HUDEP-2 (cell line): ENCODE measurements around the gene GALNS.

Experiments used
- DNase-seq, 76 experiments: peaks; one replicate each; lab custom pipeline; 2025; ENCODE audit not compliant: unreplicated experiment in 76 of 76; lab: John Stamatoyannopoulos, UW

The GALNS gene

DNA sequence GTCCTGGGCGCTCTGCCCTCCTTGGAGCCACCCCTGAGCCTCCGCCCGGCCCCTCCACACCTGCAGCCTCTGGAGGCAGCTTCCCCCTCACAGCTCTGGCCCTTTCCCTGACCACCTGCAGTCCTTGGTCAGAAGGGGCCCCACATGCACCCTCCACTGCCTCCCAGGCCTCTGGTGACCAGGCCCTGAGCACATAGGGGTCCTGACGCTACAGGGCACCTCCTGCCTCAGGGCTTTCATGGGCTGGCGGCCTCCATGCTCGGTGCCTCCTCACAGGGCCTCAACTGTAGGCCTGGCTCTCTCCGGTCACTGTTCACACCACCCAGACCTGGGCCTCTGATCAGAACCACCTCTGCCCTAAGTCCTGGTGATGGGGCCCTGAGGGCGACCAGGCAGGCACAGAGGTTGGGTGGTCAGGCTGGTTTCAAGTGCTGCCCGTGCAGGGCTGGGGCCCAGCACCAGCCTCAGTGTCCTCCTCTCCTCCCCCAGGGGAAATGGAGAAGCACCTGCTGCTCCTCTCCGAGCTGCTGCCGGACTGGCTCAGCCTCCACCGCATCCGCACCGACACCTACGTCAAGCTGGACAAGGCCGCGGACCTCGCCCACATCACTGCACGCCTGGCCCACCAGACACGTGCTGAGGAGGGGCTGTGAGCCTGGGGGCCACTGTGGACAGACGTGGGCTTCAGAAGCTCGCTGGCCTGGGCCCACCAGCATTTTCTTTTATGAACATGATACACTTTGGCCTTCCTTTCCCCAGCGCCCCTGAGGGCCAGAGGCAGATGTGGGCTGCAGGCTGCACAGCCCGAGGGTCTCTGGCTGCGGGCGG is 48.9 kb downstream of the GALNS start:
- no peak for DNase-seq

DNA sequence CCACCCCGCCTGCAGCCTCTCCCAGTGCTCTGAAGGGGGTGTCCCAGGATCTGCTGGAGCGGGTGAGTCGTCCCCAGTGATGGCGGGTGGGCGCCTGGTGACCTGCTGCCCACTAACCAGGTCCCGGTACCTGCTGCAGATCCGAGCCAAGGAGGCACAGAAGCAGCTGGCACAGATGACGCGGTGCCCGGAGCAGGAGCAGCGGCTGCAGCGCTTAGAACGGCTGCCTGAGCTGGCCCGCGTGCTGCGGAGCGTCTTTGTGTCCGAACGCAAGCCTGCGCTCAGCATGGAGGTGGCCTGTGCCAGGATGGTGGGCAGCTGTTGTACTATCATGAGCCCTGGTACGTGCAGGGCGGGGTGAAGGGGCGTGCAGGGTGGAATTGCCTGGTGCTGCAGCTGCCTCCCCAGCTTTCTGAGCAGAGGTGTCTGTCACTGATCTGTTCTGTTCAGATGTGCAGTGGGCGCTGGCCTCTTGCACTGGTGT is 49.6 kb downstream of the GALNS start:
- DNase-seq: peak in 7 of 76 experiments; percentile 18 to 36 (median 28)

DNA sequence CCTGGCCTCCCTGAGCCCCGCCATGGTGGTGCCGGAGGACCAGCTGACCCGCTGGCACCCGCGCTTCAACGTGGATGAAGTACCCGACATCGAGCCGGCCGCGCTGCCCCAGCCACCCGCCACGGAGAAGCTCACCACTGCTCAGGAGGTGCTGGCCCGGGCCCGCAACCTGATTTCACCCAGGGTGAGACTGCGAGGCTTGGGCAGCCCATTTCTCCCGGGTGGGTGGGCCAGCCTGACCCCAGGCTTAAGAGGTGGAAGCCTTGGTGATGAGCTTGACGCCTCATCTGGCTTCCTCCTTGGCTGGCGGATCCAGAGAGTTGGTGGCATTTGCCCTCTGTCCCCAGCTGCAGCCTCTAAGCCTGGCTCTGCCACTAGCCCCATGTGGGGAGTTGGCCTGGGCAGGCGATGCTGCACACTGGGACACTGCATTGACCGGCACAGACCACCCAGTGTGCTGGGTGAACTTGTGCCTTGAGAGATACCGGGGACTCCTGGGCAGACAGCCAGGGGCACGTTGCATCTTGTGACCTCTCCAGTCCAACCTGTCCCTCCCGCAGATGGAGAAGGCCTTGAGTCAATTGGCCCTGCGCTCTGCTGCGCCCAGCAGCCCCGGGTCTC is 50.1 kb downstream of the GALNS start:
- DNase-seq: peak in 56 of 76 experiments; percentile 25 to 79 (median 48)

DNA sequence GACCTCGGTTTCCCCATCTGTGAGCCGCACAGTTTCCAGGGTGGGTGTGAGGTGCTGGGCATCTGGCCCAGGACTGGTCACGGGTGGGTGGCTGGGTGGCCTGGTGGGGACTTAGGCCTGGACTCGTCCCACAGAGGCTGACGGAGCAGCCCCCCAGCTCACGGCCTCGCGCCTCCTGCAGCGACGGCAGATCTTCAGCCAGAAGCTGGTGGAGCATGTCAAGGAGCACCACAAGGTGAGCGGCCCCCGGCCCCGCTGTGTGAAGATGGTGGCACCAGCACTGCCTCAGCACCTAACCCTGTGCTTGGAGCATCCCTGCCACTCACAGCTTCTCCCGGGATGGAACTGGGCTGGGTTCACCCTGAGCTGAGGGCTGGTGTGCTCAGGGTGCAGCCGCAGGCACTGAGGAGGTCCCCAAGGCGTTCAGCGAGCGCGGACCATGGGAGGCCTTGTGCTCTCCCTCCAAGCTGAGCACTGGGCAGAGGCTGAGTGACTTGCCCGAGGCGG is 50.8 kb downstream of the GALNS start:
- DNase-seq: no peak

DNA sequence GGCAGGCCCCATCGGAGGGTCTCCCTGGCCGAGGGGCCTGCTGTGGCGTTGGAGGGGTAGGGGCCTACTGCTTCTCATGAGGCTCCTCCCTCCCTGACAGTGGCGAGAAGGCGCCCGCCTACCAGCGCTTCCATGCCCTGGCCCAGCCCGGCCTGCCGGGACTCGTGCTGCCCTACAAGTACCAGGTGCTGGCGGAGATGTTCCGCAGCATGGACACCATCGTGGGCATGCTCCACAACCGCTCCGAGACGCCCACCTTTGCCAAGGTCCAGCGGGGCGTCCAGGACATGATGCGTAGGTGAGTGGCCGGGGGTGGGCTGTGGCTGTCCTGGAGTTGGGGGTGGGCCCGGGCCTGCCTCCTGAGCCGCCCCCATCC is 51.4 kb downstream of the GALNS start:
- DNase-seq: no peak

DNA sequence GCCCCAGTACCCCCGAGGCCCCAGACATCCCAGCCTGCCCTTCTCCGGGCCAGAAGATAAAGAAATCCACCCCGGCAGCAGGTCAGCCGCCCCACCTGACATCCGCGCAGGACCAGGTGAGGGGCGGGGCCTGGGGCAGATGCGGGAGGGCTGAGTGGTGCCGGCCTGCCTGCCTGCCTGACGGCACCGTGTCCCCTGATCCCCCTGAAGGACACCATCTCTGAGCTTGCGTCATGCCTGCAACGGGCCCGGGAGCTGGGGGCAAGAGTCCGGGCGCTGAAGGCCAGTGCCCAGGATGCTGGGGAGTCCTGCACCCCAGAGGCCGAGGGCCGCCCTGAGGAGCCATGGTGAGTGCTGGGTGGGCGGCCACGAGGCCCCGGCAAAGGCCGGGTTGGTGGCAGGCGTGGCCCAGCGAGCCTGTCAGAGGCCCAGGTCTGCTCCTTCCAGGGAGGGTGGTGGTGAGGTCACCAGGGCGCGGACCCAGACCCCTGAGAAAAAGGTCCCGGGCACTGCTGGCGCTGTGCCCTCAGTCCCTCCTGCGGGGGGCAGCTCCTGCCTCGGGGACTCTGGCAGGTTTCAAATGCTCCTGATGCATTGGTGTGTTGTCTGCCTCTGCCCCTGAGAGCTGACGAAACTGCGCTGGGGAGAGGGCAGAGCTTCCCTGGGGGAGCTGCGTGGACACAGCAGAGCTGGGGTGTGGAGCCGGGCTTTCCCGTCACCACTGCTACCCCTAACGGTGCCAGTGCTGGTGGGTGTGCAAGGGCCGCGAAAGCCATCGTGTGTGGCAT is 52.0 kb downstream of the GALNS start:
- DNase-seq: peak in 6 of 76 experiments; percentile 15 to 47 (median 22)

DNA sequence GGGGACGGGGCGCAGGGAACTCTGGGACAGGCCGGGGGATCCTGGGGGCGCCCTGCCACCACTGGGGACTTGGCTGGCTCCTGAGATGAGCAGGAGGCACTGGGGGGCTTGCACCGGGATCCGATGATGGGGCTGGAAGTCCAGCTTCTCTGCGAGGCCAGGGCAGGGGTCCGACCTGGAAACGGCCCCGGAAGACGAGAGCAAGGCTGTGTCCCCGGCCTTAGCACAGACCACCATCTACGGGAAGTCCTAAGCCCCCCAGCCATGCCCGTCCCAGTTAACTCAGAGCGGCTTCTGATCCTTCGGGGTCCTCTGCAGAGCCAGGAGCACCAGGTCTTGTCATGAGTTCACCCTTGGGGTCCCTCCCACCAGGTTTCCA is 52.6 kb downstream of the GALNS start:
- no peak for DNase-seq

DNA sequence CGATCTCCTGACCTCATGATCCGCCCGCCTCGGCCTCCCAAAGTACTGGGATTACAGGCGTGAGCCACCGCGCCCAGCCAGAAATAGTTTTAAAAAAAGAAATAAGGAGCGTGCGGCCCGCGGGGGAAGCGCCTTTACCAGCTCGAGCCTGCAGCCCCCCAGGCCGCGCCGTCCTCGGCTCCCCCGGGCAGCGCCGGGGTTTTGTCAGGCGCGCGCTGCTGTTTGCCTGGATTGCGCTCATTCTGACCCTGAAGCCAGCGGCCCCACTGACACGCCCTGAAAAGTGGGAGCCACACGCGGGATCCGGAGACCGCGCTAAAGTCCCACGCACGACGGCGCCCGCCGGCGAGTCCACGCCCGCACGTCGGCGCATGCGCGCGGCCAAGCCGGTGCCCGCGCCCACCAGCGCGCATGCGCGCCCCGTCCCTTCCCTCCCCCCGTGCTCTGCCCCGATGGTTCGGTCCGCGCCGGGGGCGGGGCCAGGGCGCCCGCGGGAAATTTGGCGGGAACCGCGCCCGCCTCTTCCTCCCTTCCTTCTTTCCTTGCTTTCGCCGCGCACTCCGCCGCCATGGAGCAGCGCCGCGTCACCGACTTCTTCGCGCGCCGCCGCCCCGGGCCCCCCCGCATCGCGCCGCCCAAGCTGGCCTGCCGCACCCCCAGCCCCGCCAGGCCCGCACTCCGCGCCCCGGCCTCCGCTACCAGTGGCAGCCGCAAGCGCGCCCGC is 53.3 kb downstream of the GALNS start, which contains the start of gene CDT1:
Gene CDT1 (plus strand): TSS at position 526 of the 724 bp plus-strand sequence. CDS start 43 bp downstream, at position 569.
- peak in 67 of 76 experiments; percentile 30 to 86 (median 70) for DNase-seq

DNA sequence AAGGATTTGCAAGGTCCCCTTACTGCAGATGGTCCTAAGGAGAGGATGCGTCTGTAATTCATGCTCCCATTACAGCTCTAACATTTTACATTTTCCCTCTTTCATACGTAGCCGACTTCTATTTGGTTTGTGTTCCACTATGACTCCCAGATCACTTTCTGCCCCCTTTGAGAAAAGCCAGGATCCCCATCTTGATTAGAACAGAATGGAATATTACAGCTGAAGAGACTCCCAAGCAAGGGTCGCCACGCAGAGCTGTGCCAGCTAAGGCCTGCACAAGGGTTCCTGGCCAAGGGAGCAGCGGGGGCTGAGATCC is 56.5 kb downstream of the GALNS start:
- DNase-seq: no peak

DNA sequence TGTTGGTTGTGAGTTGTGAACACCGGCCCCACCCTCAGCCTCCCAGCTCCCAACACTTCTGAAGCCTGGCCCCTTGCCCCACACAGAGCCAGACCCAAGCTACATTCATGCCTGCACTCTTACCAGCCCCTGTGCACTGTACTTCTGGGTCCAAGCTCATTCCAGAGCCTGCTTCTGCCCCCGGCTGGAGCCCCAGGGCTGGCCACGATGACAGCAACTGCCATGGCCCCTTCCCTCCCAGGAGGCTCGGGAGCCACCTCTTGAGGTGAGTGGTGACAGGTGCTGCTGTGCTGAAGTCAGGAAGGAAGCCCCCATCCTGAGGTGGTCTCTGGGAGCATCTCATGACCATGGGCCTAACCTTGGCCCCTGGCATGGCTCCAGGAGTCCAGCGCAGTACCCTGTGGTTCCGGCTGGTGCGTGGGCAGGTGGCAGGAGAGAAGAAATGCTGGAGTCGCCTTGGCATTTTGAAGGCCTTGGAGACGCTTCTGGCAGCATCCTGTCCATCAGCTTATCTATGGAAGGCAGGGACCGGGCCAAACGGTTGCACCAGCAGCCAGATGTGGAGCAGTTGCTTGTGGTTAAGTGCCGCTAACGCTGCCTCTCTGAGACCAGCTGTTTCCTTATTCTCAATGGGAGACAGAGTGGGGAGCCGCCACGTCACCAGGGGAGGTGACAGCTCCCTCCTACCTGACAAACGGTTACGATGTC is 57.0 kb downstream of the GALNS start:
- DNase-seq: peak in 74 of 76 experiments; percentile 59 to 95 (median 85)

DNA sequence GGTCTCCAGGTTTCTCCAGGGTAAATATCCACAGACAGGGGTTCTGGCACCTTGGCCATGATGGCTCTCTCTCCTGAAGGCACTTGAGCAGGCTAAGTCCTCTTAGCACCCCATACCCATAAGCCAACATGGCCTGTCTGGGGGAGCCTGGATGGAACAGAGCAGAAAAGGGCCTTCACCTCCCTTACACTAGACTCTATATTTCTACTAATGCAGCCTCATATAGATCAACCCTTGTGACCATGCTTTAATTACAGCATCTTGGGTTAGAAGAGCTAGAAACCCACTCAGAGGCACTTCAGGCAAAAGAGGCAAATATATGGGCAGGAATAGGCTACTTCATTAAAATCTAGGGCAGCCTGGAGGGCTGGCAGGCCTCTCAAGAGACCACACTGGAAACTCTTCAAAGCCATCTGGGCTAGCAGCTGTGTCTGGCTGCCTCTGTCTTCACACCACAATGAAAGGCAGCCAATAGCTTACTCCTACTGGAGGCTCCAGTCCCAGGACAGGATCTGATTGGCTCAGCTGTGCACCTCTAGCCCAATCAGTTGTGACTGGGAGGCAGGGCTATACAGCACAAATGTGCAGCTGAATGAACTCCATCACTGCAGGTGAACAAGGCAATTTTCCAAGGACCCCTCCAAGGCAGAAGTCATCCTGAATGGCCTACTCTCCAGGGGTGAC is 57.8 kb downstream of the GALNS start:
- peak in 47 of 76 experiments; percentile 16 to 79 (median 39) for DNase-seq

DNA sequence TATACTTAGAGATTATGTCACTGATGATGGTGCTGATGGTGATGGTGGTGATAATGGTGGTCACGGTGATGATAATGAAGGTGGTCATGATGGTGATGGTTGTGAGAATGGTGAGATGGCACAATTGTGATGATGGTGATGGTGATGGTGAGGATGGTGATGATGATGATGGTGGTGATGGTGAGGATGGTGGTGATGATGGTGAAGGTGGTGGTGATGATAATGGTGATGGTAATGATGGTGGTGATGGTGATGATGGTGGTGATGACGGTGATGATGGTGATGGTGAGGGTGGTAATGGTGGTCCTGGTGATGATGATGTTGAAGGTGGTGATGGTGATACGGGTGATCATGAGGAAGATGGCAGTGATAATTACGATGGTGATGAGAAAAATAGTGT is 58.7 kb downstream of the GALNS start:
- no peak for DNase-seq

DNA sequence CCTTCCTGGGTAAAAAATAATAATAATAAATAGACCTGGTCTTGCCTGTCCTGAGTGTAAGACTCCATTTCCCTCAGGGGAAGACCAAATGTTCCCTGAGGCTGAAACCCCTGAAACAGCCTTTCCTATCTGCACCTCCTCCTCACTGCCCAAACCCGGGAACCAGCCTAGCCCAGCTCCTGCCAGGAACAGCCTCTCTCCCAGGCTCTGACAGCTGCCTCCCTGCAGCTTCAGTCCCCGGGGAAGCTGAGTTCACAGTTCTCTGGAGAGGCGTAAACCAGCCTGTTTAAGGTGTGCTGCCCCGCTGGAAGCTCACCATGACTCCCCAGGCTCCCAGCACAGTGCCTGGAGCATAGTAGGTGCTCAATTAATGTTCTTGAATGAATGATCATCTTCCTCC is 60.5 kb downstream of the GALNS start:
- DNase-seq: no peak

DNA sequence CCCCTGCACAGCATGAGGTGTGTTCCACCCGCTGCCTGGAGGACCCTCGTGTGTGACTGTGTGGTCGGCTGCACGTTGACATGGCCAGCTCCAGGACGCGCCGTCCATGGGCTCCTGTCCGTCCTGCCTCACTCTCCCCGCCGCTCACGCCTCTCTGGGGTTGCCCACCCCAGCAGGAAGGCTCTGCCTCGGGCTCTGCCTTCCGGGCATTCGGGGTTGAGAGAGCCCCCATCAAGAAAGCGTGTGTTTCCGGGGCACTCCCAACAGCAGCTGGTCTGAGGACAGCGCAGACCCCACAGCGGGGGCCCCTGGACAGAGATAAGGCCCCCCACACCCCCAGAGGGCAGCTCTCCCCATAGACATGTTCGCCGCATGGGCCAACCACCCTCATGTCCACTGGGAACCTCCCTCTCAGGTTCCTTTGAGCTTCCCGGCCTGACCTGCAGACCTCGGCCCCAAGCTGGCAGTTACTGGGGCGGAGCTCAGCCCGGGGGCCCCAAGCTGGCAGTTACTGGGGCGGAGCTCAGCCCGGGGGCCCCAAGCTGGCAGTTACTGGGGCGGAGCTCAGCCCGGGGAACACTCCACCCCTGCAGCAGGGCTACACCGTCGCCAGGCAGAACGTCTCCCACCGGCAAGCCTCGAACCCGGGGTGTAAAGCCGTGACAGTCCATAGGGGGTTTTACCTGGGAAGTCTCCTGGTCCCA is 63.3 kb downstream of the GALNS start:
- peak in 68 of 76 experiments; percentile 19 to 83 (median 63) for DNase-seq

DNA sequence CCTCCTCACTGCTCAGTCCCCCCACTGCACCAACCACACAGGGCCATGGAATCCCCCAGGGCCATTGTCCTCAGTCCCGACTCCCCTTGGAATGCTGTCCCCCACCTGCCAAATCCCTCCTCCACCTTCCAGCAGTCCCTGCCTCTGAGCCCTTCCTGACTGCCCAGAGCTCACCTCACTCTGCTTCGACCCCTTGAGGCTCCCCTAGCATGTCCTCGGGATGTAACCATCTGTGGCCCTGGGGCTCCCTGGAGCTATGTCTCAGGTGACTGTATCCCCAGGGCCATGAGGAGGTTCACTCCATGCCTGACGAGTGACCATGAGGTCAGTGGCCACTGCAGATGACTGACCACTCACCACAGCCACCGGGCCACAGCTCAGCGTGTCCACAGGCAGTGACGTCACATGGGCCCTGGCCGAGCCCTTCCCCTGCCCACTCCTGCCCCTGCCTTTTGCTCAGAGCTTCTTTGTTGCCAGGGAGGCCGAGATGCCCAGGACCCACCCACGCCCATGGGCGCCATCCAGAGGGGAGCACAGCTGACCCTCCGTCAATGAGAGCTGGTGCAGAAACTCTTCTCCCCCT is 64.0 kb downstream of the GALNS start:
- DNase-seq: peak in 7 of 76 experiments; percentile 29 to 48 (median 33)

DNA sequence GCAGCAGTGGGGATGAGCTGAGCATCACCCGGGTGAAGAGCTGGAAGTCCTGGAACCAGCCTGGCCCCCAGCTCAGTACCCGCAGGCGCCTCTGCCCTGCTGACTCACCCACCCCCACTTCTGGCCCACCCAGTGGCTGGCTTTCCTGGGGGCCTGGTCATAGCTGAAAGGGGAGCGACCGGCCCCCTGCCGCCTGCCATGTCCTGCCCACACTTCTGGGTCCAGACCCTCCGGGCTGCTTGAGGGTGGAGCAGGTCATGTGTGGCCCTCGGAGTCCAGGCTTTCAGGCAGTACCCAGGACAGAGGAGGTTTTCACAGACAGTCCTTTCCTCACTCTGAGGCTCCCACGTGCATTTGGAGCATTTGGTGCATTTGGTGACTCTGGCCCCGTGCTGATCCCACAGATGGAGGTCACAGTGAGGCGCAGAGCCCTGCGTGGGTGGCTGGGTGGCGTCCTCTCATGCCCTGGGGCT is 64.6 kb downstream of the GALNS start:
- DNase-seq: peak in 58 of 76 experiments; percentile 23 to 84 (median 65)

DNA sequence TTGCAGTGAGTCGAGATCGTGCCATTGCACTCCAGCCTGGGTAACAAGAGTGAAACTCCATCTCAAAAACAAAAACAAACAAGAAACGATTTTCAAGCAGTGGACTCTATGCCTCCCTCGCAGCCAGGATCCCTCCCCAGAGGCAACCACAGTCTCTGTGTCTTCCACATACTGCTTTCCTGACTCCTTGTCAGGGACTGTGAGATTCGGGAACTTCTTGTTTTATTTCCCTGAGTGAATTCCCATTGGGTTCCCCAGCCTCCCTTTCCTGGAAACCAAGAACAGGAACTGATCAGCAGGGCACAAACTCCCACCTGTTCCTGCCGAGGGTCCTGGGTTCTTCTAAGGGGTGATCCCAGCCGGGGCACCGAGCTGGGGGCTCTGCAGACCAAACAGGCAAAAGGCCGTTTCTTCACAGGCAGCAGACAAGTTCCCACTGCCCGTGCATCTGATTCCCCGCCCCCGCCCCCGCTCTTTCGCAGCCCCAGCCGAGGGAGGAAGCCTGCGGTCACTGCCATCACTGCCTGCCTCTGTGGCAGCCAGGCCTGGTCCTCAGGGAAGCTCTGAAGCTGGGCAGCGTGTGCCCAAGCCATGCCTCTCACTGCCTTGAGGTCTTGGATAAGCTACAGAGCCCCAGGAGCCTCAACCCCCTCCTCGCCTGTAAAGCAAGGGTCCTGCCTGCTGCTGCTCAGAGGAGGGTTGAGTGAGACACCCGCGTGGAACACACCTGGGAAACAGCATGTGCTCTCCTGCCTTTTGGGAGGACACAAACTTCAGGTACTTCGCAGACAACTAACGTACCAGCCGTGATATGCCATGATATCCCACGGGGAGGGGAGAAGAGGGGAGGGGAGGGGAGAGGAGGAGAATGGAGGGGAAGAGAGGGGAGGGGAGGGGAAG is 66.2 kb downstream of the GALNS start:
- DNase-seq: peak in 45 of 76 experiments; percentile 14 to 72 (median 46)
